ENCODE results near the gene TMEM147. TPM values are rescaled to one million over a fixed set of nuclear protein-coding genes. Genes with fewer than 3 reads are reported as not detected.

TMEM147 gene
- total RNA-seq, 2 donors from 2014 or later = 93.3 to 106 TPM

- no peak within 1 kb of the TSS for H3K4me3 ChIP-seq
- no peak for TF ChIP-seq CTCF (IDR thresholded peaks at IDR 0.05)
- H3K9me3 ChIP-seq = no peaks in the 10 kb centered on the region
- peaks cover 0 to 3% of the 10 kb centered on the region in 2 donors for H3K27me3 ChIP-seq
- peak; percentile 59 for DNase-seq (ENCODE audit: low spot score)
- no peaks in the 10 kb centered on the region for H3K36me3 ChIP-seq
- H3K4me1 ChIP-seq = peaks cover 0 to 16% of the 10 kb centered on the region in 2 donors
- no peak within 1 kb of the TSS for H3K27ac ChIP-seq
Observed at GRCh38 chr19:35513628-35514281, 31.7 kb upstream of the TMEM147 start, which contains the start of gene DMKN. DMKN (minus strand) TSS chr19:35513649; CDS start chr19:35513475, 174 bp downstream.

GRCh38 chr19:35514282-35514809, 31.1 kb upstream of the TMEM147 start:
- no peak for DNase-seq (ENCODE audit: low spot score)
- Histone ChIP-seq H3K4me3 (no peak overlapping the region), H3K9me3 (no peaks in the 10 kb centered on the region), H3K27me3 (peaks cover 0 to 3% of the 10 kb centered on the region in 2 donors), H3K36me3 (no peaks in the 10 kb centered on the region), H3K4me1 (peaks cover 0 to 15% of the 10 kb centered on the region in 2 donors), H3K27ac (no peak overlapping the region)
- no peak for TF ChIP-seq CTCF (IDR thresholded peaks at IDR 0.05)

GRCh38 chr19:35516310-35516709, 29.1 kb upstream of the TMEM147 start:
- DNase-seq (ENCODE audit: low spot score) = no peak
- Histone ChIP-seq H3K4me1 (no peaks in the 10 kb centered on the region), H3K4me3 (no peak overlapping the region), H3K36me3 (no peaks in the 10 kb centered on the region), H3K27ac (no peak overlapping the region), H3K27me3 (no peaks in the 10 kb centered on the region), H3K9me3 (no peaks in the 10 kb centered on the region)
- no peak for TF ChIP-seq CTCF (IDR thresholded peaks at IDR 0.05)

GRCh38 chr19:35517342-35517741, 28.1 kb upstream of the TMEM147 start:
- Histone ChIP-seq H3K9me3 (no peaks in the 10 kb centered on the region), H3K36me3 (no peaks in the 10 kb centered on the region), H3K4me1 (no peaks in the 10 kb centered on the region), H3K4me3 (no peak overlapping the region), H3K27ac (no peak overlapping the region), H3K27me3 (no peaks in the 10 kb centered on the region)
- no peak for DNase-seq (ENCODE audit: low spot score)
- no peak for TF ChIP-seq CTCF (IDR thresholded peaks at IDR 0.05)

- Histone ChIP-seq H3K9me3 (no peaks in the 10 kb centered on the region), H3K4me3 (no peak overlapping the region), H3K36me3 (no peaks in the 10 kb centered on the region), H3K4me1 (no peaks in the 10 kb centered on the region), H3K27me3 (no peaks in the 10 kb centered on the region), H3K27ac (no peak overlapping the region)
- DNase-seq (ENCODE audit: low spot score) = no peak
- no peak for TF ChIP-seq CTCF (IDR thresholded peaks at IDR 0.05)
Observed at GRCh38 chr19:35518313-35518712, 27.1 kb upstream of the TMEM147 start.

Measured in right atrium auricular region (tissue), 2 donors.